ENCODE data around the gene PCNX4.

Gene PCNX4

GRCh38 chr14:60174352-60175254 is 82.9 kb downstream of the PCNX4 start:
- in situ Hi-C loops (cut with HindIII; ENCODE audit: low sequenced_read_pairs), result no loop called here
- TF ChIP-seq CTCF (IDR thresholded peaks at IDR 0.05; ENCODE audit: low read depth, low read length, missing control alignments), result no peak
- no peak overlapping the region for H3K4me3 ChIP-seq (ENCODE audit: low read depth, low read length)
- DNase-seq (ENCODE audit: low read depth), result no peak

- no peak for TF ChIP-seq CTCF (IDR thresholded peaks at IDR 0.05; ENCODE audit: low read depth, low read length, missing control alignments)
- no peak for DNase-seq (ENCODE audit: low read depth)
- H3K4me3 ChIP-seq (ENCODE audit: low read depth, low read length), result no peak overlapping the region
- in situ Hi-C loops (cut with HindIII; ENCODE audit: low sequenced_read_pairs), result no loop called here
These were observed 83.7 kb downstream of the PCNX4 start for GRCh38 chr14:60175255-60175902.

- no peak for TF ChIP-seq CTCF (IDR thresholded peaks at IDR 0.05; ENCODE audit: low read depth, low read length, missing control alignments)
These were observed 86.4 kb downstream of the PCNX4 start for GRCh38 chr14:60178164-60178563.

GRCh38 chr14:60178820-60179219 is 87.1 kb downstream of the PCNX4 start:
- in situ Hi-C loops (cut with HindIII; ENCODE audit: low sequenced_read_pairs), result no loop called here
- DNase-seq (ENCODE audit: low read depth), result no peak
- no peak overlapping the region for H3K4me3 ChIP-seq (ENCODE audit: low read depth, low read length)
- TF ChIP-seq CTCF (IDR thresholded peaks at IDR 0.05; ENCODE audit: low read depth, low read length, missing control alignments), result no peak

More at GRCh38 chr14:60178164-60178563, 86.4 kb downstream of the PCNX4 start:
- in situ Hi-C loops (cut with HindIII; ENCODE audit: low sequenced_read_pairs), result no loop called here
- no peak for DNase-seq (ENCODE audit: low read depth)
- H3K4me3 ChIP-seq (ENCODE audit: low read depth, low read length), result no peak overlapping the region

GRCh38 chr14:60179431-60179869 is 87.7 kb downstream of the PCNX4 start:
- DNase-seq (ENCODE audit: low read depth), result no peak
- H3K4me3 ChIP-seq (ENCODE audit: low read depth, low read length), result no peak overlapping the region
- in situ Hi-C loops (cut with HindIII; ENCODE audit: low sequenced_read_pairs), result no loop called here
- TF ChIP-seq CTCF (IDR thresholded peaks at IDR 0.05; ENCODE audit: low read depth, low read length, missing control alignments), result no peak

GRCh38 chr14:60183138-60183537 is 91.4 kb downstream of the PCNX4 start:
- H3K4me3 ChIP-seq (ENCODE audit: low read depth, low read length), result no peak overlapping the region
- DNase-seq (ENCODE audit: low read depth), result no peak
- in situ Hi-C loops (cut with HindIII; ENCODE audit: low sequenced_read_pairs), result no loop called here
- TF ChIP-seq CTCF (IDR thresholded peaks at IDR 0.05; ENCODE audit: low read depth, low read length, missing control alignments), result no peak
